Measurements from ENCODE around the gene DCDC2.

- TF ChIP-seq CTCF (IDR thresholded peaks at IDR 0.05) (no peak), POLR2AphosphoS5 (IDR thresholded peaks at IDR 0.05) (no peak), POLR2A (IDR thresholded peaks at IDR 0.05) (no peak), EP300 (IDR thresholded peaks at IDR 0.05) (no peak)
These were observed 47.4 kb upstream of the DCDC2 start for GRCh38 chr6:24405262-24405661.

All from sigmoid colon (tissue), 4 donors.